HEK293 (cell line): ENCODE data around the gene MAL.

Experiments used
- MYNN ChIP-seq: fragments of 450-650 bp; formaldehyde crosslinking; IDR thresholded peaks from 2 replicates; pipeline ENCODE4 v1.5.1; 2016; ENCODE audit warnings: missing biosample characterization, missing genetic modification characterization, borderline replicate concordance
- ZNF248 ChIP-seq: fragments of 450-650 bp; formaldehyde crosslinking; IDR thresholded peaks from 2 replicates; pipeline ENCODE4 v1.5.1; 2017; ENCODE audit warnings: missing biosample characterization, missing genetic modification characterization
- TF ChIP-seq, protein P1 (sequence below): fragments of 450-650 bp; formaldehyde crosslinking; IDR thresholded peaks from 2 replicates; pipeline ENCODE4 v1.5.1; 2016; ENCODE audit warnings: missing biosample characterization, missing genetic modification characterization
- TF ChIP-seq, protein P2 (sequence below): fragments of 450-650 bp; formaldehyde crosslinking; IDR thresholded peaks from 2 replicates; pipeline ENCODE4 v1.5.1; 2017; ENCODE audit warnings: missing biosample characterization, missing genetic modification characterization
- TF ChIP-seq, protein P3 (sequence below): fragments of 450-650 bp; formaldehyde crosslinking; IDR thresholded peaks from 2 replicates; pipeline ENCODE4 v1.5.1; 2016; ENCODE audit warnings: missing biosample characterization, missing genetic modification characterization
- TF ChIP-seq, protein P4 (sequence below): fragments of 450-650 bp; formaldehyde crosslinking; IDR thresholded peaks from 2 replicates; pipeline ENCODE4 v1.5.1; 2016; ENCODE audit warnings: missing biosample characterization, missing genetic modification characterization
- TF ChIP-seq, protein P5 (sequence below): fragments of 450-650 bp; IDR thresholded peaks from 2 replicates; pipeline ENCODE4 v1.5.1; 2018; ENCODE audit warnings: missing biosample characterization, mild to moderate bottlenecking, missing genetic modification characterization
- TF ChIP-seq, protein P6 (sequence below): fragments of 450-650 bp; formaldehyde crosslinking; IDR thresholded peaks from 2 replicates; pipeline ENCODE4 v1.5.1; 2016; ENCODE audit warnings: missing biosample characterization, missing genetic modification characterization

DNA sequence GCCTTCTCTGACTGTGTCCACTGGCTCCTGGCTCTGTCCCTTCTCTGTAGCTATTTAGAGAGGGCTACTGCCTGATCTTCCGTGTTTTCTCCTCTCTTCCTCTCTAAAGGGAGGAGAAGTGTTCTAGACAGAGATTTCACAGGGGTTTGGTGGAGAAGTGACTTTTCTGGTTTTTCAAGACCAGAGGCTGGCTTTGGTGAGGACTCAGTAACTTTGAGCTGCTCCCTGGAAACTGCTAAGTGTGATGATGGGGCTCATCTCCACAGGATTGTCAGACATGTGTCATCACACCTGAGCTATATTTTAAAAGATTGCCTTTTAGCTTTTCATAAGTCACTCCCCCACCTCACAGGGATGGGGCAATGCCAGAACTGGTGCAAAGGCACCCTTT lies 6.2 kb downstream of the MAL start:
- TF ChIP-seq, protein P1, sequence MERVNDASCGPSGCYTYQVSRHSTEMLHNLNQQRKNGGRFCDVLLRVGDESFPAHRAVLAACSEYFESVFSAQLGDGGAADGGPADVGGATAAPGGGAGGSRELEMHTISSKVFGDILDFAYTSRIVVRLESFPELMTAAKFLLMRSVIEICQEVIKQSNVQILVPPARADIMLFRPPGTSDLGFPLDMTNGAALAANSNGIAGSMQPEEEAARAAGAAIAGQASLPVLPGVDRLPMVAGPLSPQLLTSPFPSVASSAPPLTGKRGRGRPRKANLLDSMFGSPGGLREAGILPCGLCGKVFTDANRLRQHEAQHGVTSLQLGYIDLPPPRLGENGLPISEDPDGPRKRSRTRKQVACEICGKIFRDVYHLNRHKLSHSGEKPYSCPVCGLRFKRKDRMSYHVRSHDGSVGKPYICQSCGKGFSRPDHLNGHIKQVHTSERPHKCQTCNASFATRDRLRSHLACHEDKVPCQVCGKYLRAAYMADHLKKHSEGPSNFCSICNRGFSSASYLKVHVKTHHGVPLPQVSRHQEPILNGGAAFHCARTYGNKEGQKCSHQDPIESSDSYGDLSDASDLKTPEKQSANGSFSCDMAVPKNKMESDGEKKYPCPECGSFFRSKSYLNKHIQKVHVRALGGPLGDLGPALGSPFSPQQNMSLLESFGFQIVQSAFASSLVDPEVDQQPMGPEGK, result no peak
- TF ChIP-seq, protein P2, sequence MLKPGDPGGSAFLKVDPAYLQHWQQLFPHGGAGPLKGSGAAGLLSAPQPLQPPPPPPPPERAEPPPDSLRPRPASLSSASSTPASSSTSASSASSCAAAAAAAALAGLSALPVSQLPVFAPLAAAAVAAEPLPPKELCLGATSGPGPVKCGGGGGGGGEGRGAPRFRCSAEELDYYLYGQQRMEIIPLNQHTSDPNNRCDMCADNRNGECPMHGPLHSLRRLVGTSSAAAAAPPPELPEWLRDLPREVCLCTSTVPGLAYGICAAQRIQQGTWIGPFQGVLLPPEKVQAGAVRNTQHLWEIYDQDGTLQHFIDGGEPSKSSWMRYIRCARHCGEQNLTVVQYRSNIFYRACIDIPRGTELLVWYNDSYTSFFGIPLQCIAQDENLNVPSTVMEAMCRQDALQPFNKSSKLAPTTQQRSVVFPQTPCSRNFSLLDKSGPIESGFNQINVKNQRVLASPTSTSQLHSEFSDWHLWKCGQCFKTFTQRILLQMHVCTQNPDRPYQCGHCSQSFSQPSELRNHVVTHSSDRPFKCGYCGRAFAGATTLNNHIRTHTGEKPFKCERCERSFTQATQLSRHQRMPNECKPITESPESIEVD (tag by site-specific recombination), result no peak
- TF ChIP-seq, protein P3, sequence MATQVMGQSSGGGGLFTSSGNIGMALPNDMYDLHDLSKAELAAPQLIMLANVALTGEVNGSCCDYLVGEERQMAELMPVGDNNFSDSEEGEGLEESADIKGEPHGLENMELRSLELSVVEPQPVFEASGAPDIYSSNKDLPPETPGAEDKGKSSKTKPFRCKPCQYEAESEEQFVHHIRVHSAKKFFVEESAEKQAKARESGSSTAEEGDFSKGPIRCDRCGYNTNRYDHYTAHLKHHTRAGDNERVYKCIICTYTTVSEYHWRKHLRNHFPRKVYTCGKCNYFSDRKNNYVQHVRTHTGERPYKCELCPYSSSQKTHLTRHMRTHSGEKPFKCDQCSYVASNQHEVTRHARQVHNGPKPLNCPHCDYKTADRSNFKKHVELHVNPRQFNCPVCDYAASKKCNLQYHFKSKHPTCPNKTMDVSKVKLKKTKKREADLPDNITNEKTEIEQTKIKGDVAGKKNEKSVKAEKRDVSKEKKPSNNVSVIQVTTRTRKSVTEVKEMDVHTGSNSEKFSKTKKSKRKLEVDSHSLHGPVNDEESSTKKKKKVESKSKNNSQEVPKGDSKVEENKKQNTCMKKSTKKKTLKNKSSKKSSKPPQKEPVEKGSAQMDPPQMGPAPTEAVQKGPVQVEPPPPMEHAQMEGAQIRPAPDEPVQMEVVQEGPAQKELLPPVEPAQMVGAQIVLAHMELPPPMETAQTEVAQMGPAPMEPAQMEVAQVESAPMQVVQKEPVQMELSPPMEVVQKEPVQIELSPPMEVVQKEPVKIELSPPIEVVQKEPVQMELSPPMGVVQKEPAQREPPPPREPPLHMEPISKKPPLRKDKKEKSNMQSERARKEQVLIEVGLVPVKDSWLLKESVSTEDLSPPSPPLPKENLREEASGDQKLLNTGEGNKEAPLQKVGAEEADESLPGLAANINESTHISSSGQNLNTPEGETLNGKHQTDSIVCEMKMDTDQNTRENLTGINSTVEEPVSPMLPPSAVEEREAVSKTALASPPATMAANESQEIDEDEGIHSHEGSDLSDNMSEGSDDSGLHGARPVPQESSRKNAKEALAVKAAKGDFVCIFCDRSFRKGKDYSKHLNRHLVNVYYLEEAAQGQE, result no peak
- TF ChIP-seq, protein P4, sequence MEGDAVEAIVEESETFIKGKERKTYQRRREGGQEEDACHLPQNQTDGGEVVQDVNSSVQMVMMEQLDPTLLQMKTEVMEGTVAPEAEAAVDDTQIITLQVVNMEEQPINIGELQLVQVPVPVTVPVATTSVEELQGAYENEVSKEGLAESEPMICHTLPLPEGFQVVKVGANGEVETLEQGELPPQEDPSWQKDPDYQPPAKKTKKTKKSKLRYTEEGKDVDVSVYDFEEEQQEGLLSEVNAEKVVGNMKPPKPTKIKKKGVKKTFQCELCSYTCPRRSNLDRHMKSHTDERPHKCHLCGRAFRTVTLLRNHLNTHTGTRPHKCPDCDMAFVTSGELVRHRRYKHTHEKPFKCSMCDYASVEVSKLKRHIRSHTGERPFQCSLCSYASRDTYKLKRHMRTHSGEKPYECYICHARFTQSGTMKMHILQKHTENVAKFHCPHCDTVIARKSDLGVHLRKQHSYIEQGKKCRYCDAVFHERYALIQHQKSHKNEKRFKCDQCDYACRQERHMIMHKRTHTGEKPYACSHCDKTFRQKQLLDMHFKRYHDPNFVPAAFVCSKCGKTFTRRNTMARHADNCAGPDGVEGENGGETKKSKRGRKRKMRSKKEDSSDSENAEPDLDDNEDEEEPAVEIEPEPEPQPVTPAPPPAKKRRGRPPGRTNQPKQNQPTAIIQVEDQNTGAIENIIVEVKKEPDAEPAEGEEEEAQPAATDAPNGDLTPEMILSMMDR (tag by site-specific recombination), result no peak
- TF ChIP-seq, protein P5, sequence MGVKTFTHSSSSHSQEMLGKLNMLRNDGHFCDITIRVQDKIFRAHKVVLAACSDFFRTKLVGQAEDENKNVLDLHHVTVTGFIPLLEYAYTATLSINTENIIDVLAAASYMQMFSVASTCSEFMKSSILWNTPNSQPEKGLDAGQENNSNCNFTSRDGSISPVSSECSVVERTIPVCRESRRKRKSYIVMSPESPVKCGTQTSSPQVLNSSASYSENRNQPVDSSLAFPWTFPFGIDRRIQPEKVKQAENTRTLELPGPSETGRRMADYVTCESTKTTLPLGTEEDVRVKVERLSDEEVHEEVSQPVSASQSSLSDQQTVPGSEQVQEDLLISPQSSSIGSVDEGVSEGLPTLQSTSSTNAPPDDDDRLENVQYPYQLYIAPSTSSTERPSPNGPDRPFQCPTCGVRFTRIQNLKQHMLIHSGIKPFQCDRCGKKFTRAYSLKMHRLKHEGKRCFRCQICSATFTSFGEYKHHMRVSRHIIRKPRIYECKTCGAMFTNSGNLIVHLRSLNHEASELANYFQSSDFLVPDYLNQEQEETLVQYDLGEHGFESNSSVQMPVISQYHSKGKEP, result no peak
- TF ChIP-seq ZNF248 (tag by site-specific recombination) (no peak), MYNN (tag by site-specific recombination) (no peak)
- TF ChIP-seq, protein P6, sequence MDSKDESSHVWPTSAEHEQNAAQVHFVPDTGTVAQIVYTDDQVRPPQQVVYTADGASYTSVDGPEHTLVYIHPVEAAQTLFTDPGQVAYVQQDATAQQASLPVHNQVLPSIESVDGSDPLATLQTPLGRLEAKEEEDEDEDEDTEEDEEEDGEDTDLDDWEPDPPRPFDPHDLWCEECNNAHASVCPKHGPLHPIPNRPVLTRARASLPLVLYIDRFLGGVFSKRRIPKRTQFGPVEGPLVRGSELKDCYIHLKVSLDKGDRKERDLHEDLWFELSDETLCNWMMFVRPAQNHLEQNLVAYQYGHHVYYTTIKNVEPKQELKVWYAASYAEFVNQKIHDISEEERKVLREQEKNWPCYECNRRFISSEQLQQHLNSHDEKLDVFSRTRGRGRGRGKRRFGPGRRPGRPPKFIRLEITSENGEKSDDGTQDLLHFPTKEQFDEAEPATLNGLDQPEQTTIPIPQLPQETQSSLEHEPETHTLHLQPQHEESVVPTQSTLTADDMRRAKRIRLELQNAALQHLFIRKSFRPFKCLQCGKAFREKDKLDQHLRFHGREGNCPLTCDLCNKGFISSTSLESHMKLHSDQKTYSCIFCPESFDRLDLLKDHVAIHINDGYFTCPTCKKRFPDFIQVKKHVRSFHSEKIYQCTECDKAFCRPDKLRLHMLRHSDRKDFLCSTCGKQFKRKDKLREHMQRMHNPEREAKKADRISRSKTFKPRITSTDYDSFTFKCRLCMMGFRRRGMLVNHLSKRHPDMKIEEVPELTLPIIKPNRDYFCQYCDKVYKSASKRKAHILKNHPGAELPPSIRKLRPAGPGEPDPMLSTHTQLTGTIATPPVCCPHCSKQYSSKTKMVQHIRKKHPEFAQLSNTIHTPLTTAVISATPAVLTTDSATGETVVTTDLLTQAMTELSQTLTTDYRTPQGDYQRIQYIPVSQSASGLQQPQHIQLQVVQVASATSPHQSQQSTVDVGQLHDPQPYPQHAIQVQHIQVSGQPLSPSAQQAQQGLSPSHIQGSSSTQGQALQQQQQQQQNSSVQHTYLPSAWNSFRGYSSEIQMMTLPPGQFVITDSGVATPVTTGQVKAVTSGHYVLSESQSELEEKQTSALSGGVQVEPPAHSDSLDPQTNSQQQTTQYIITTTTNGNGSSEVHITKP (tag by site-specific recombination), result no peak
